Upper lobe of right lung (tissue), 1 donor: ENCODE results near the gene TERT. TPM values are rescaled to one million over a fixed set of nuclear protein-coding genes. Genes with fewer than 3 reads are reported as not detected.

ENCODE experiments used
- ATAC-seq: fragments of 200-7000 bp; cut with Tn5 transposase; one replicate; pipeline ENCODE4 v1.9.1; 2020; ENCODE audit warnings: mild to moderate bottlenecking, moderate library complexity
- DNase-seq: peaks from one replicate; pipeline ENCODE4 v3.0.0-alpha.2; 2020
- H3K27ac ChIP-seq: fragments of 200-600 bp; one replicate; pipeline ENCODE4 v1.8.0; 2022
- H3K27me3 ChIP-seq: fragments of 200-600 bp; one replicate; pipeline ENCODE4 v1.8.0; 2022; ENCODE audit warnings: mild to moderate bottlenecking
- H3K36me3 ChIP-seq: fragments of 200-600 bp; one replicate; pipeline ENCODE4 v1.8.0; 2022
- H3K4me1 ChIP-seq: fragments of 200-600 bp; one replicate; pipeline ENCODE4 v1.8.0; 2022
- H3K4me3 ChIP-seq: fragments of 200-600 bp; one replicate; pipeline ENCODE4 v1.8.0; 2022; ENCODE audit warnings: mild to moderate bottlenecking
- H3K9me3 ChIP-seq: fragments of 200-600 bp; one replicate; pipeline ENCODE4 v1.8.0; 2022
- intact Hi-C: fragments of 100-400 bp; cut with DNase I; formaldehyde crosslinking; loops from one replicate; pipeline ENCODE4 v1.11.0; 2022
- microRNA-seq: library from miRNA; unstranded; fragments of <30 nt; microRNA quantifications from one replicate; pipeline ENCODE4 v1.2.0, GENCODE V29; 2020; ENCODE audit warnings: borderline microRNAs expressed
- total RNA-seq: library from RNA; stranded (reverse); fragmentation: NEBNext Ultra II Directional; extraction: Animal tissue kit (Norgen Biotek cat#: 25700); gene quantifications from one replicate; pipeline ENCODE4 v1.2.1, GENCODE V29; 2021
- TF ChIP-seq, protein P1 (sequence below): fragments of 200-600 bp; IDR thresholded peaks from one replicate; pipeline ENCODE4 v1.8.0; 2022; ENCODE audit warnings: antibody characterized with exemption
- donor health status: DM: no; HTN: yes; CAD: no; lungs with severe emphysema.

TERT gene
- total RNA-seq, 1 donor from 2014 or later, result not detected

DNA sequence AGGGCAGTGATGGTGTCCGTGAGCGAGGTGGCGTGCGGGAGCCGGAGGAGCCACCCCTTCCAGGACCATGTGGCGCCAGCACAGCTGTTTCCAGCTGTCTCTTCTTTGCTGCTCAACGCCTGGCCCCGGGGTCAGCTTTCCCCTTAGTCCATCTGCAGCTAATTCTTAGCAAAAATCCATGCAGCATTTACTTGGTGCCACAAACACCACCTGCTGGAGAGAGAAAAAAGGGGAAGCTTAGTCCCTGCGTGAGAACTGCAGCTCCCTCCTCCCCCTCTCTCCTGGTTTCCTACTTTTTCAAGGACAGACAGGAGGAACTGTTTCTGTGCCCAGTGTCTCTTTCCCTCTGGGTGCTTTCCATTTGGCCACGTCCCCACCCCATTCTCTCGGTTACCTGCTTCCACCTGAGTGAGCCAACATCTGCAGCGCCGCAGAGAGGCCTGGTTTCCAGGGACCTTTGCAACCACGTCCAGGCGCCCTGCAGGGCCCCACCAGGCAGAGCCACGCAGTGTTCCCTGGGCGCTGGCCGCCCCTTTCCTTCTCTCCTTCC lies 90.1 kb downstream of the TERT start:
- ATAC-seq (peak; percentile 7), DNase-seq (no peak)
- H3K27ac ChIP-seq, result no peak overlapping the region
- H3K4me1 ChIP-seq, result no peaks in the 10 kb centered on the region
- H3K9me3 ChIP-seq, result no peaks in the 10 kb centered on the region
- no peaks in the 10 kb centered on the region for H3K36me3 ChIP-seq
- H3K27me3 ChIP-seq, result no peaks in the 10 kb centered on the region
- TF ChIP-seq, protein P1, sequence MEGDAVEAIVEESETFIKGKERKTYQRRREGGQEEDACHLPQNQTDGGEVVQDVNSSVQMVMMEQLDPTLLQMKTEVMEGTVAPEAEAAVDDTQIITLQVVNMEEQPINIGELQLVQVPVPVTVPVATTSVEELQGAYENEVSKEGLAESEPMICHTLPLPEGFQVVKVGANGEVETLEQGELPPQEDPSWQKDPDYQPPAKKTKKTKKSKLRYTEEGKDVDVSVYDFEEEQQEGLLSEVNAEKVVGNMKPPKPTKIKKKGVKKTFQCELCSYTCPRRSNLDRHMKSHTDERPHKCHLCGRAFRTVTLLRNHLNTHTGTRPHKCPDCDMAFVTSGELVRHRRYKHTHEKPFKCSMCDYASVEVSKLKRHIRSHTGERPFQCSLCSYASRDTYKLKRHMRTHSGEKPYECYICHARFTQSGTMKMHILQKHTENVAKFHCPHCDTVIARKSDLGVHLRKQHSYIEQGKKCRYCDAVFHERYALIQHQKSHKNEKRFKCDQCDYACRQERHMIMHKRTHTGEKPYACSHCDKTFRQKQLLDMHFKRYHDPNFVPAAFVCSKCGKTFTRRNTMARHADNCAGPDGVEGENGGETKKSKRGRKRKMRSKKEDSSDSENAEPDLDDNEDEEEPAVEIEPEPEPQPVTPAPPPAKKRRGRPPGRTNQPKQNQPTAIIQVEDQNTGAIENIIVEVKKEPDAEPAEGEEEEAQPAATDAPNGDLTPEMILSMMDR, result peak; percentile 38
- H3K4me3 ChIP-seq, result no peak overlapping the region
- intact Hi-C loops, result no loop called here

DNA sequence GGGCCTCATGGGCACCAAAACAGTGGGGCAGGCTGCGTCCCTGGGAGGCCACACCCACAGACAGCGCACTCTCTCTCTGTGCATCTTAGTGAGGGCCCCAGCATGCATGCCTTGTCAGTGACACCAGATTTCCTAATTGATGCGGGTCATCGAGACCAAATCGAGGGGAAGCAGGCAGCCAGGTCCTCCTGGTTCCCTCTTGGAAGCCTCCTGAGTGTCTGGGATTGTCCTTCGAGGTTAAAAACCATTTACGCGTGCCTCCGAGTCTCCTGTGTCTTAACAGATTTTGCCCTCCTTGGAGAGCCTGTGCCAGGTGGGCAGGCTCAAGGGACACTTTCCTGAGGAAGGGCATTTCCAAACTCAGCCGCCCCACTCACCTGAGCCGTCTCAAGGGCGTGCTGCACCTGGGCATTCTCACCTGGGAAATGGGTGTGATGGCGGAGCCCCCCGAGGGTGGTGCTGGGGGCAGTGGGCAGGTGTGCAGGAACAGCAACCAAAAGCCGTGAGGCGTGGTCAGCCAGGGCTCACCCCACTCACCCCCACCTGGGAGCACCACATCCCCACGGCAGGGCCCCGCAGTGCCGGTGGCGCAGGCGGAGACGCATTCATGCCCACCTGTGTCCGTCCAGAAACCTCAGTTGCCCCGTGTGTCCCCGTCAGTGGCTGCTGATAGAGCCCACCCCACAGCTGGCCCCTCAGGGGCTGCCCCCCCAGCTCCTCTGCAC lies 90.7 kb downstream of the TERT start:
- H3K27me3 ChIP-seq, result no peaks in the 10 kb centered on the region
- no peaks in the 10 kb centered on the region for H3K4me1 ChIP-seq
- DNase-seq (no peak), ATAC-seq (no peak)
- H3K36me3 ChIP-seq, result no peaks in the 10 kb centered on the region
- intact Hi-C loops, result no loop called here
- no peak overlapping the region for H3K4me3 ChIP-seq
- H3K9me3 ChIP-seq, result no peaks in the 10 kb centered on the region
- TF ChIP-seq, protein P1, result no peak
- no peak overlapping the region for H3K27ac ChIP-seq

DNA sequence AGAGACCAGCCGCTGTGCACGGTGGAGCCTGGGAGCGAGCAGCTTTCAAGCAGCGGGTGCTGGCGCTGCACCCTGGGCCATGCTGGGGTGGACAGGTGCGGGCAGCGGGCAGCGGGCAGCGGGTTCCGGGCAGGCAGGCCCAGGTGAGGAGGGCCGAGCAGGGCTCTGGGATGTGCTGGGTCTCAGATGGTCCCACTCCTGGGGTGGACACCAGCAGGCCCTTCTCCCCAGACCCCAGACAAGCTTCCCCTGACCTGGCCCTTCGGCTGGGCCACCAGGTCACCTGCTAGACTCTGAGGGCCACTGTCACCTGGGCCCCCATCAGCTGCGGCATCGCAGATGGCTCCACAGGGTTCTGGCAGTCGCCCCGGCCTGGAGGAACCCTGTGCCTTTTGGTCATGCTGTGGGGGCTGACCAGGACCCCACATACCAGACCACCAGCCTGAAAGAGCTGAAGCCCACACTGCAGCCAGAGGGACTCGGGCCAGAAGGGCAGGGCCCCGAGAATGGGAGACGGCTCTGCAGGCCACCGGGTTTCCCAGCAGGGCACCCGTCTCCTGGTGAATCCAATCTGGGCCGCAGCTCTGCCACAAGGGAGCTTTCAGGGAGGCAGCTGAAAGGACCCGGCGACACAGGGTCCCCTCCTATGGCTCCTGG lies 91.4 kb downstream of the TERT start:
- H3K4me1 ChIP-seq, result no peaks in the 10 kb centered on the region
- intact Hi-C loops, result no loop called here
- H3K36me3 ChIP-seq, result no peaks in the 10 kb centered on the region
- no peaks in the 10 kb centered on the region for H3K9me3 ChIP-seq
- TF ChIP-seq, protein P1, result no peak
- H3K4me3 ChIP-seq, result no peak overlapping the region
- H3K27me3 ChIP-seq, result peaks cover under 1% of the 10 kb centered on the region
- no peak for DNase-seq
- no peak overlapping the region for H3K27ac ChIP-seq
- no peak for ATAC-seq

Small RNA genes within 50 kb of the gene (microRNA-seq; reads per million reads assigned to microRNA genes)
- gene MIR4457, result not detected

Other genes with a start within 250 kb of the TERT start
- 49.6 TPM for gene SLC12A7, start 183.0 kb downstream of the TERT start, total RNA-seq
- not detected for gene SLC6A19, start 93.5 kb downstream of the TERT start, total RNA-seq
- gene SLC6A18, start 69.7 kb downstream of the TERT start, total RNA-seq, result not detected
- gene CLPTM1L, start 50.0 kb upstream of the TERT start, total RNA-seq, result 153 TPM
- gene SLC6A3, start 150.4 kb upstream of the TERT start, total RNA-seq, result 0.52 TPM
- gene LPCAT1, start 228.9 kb upstream of the TERT start, total RNA-seq, result 690 TPM